K562 (cell line): ENCODE measurements around the gene CTSH. TPM values are rescaled to one million over a fixed set of nuclear protein-coding genes. Genes with fewer than 3 reads are reported as not detected.
A peak's percentile ranks its signal among the peaks of the same experiment; 100 is the strongest.

Source experiments
- ATF1 ChIP-seq, 2 experiments: fragments of 450-650 bp in 1 of 2; IDR thresholded peaks; 2 replicates each; pipeline ENCODE4 v1.6.1; 2016; ENCODE audit warnings: missing compliant biosample characterization in 1 of 2, missing genetic modification characterization in 1 of 2
- CBX3 ChIP-seq, 2 experiments: IDR thresholded peaks; 1 replicate in 1 of 2; 2 replicates in 1 of 2; pipeline ENCODE4 v1.6.1; 2012; ENCODE audit warnings: inconsistent platforms in 2 of 2, low read length in 2 of 2, borderline replicate concordance in 1 of 2, control low read depth in 1 of 2
- CEBPG ChIP-seq, 3 experiments: fragments of 200-800 bp in 1 of 3; sonication (Bioruptor generic) in 1 of 3; sonication (generic) in 1 of 3; formaldehyde crosslinking in 1 of 3; IDR thresholded peaks in 2 of 3; conservative IDR thresholded peaks in 1 of 3; 2 replicates each; pipeline versions ENCODE4 v1.6.1 to v1.8.0; 2016 to 2022; ENCODE audit warnings: missing compliant biosample characterization in 2 of 3, missing genetic modification characterization in 2 of 3, mild to moderate bottlenecking in 1 of 3, missing genetic modification reagents in 1 of 3
- DMBX1 ChIP-seq: fragments of 250-450 bp; sonication (Bioruptor Pico); IDR thresholded peaks from 2 replicates; pipeline ENCODE4 v1.8.0; 2022; ENCODE audit warnings: inconsistent platforms, mild to moderate bottlenecking, moderate library complexity, borderline replicate concordance
- DPF2 ChIP-seq: fragments of 450-650 bp; IDR thresholded peaks from 2 replicates; pipeline ENCODE4 v1.6.1; 2016
- E4F1 ChIP-seq: fragments of 250-450 bp; sonication (Bioruptor Pico); IDR thresholded peaks from 2 replicates; pipeline ENCODE4 v1.5.0; 2021; ENCODE audit warnings: mild to moderate bottlenecking, borderline replicate concordance
- ETS1 ChIP-seq: conservative IDR thresholded peaks from 2 replicates; pipeline ENCODE4 v1.6.1; 2011; ENCODE audit warnings: low read depth, mild to moderate bottlenecking, low read length; ENCODE audit not compliant: control insufficient read depth
- MBD2 ChIP-seq: sonication (generic); IDR thresholded peaks from 2 replicates; pipeline ENCODE4 v1.6.1; 2016; ENCODE audit warnings: low read depth, borderline replicate concordance
- NRF1 ChIP-seq, 2 experiments: fragments of 450-650 bp; IDR thresholded peaks in 1 of 2; conservative IDR thresholded peaks in 1 of 2; 2 replicates each; pipeline ENCODE4 v1.6.1; 2014; ENCODE audit warnings: mild to moderate bottlenecking in 2 of 2
- PCBP1 ChIP-seq: fragments of 200-400 bp; formaldehyde crosslinking; IDR thresholded peaks from 2 replicates; pipeline ENCODE4 v1.6.1; 2018; ENCODE audit warnings: mild to moderate bottlenecking, low read depth, low read length; ENCODE audit not compliant: poor library complexity, severe bottlenecking
- SMARCC2 ChIP-seq: fragments of 450-650 bp; IDR thresholded peaks from 2 replicates; pipeline ENCODE4 v1.6.1; 2017; ENCODE audit warnings: antibody characterized with exemption, moderate library complexity, mild to moderate bottlenecking, low read depth
- TBP ChIP-seq: optimal IDR thresholded peaks from 2 replicates; pipeline ENCODE3; 2011; ENCODE audit warnings: low read depth, low read length, improper control_type of control experiment
- TRIM28 ChIP-seq: fragments of 450-650 bp; IDR thresholded peaks from 2 replicates; pipeline ENCODE4 v1.6.1; 2017
- ZHX1 ChIP-seq: fragments of 150-350 bp; conservative IDR thresholded peaks from 2 replicates; pipeline ENCODE4 v1.6.1; 2014; ENCODE audit warnings: low read length
- ZNF146 ChIP-seq: IDR thresholded peaks from one replicate; pipeline ENCODE4 v1.6.1; 2018; ENCODE audit warnings: missing compliant biosample characterization; ENCODE audit not compliant: unreplicated experiment
- ZNF436 ChIP-seq: fragments of 250-450, 450-650 bp; sonication (Bioruptor Pico); formaldehyde crosslinking; IDR thresholded peaks from 2 replicates; pipeline ENCODE4 v1.7.0; 2020; ENCODE audit warnings: mild to moderate bottlenecking
- ZNF707 ChIP-seq: fragments of 250-450 bp; sonication (Bioruptor Pico); conservative IDR thresholded peaks from 2 replicates; pipeline ENCODE4 v1.8.0; 2022; ENCODE audit warnings: inconsistent platforms, mild to moderate bottlenecking, moderate library complexity
- polyA plus RNA-seq, 8 experiments: library from polyadenylated mRNA; depleted of rRNA in 4 of 8; stranded (reverse) in 5 of 8; unstranded in 3 of 8; fragments of >200 nt; fragmentation: Nextera tagmentation in 2 of 8; fragmentation: Illumina TruSeq in 1 of 8; extraction: Ambion mirVana in 2 of 8; extraction: Trizol in 1 of 8; gene quantifications; 2 replicates each; pipeline versions ENCODE4 v1.2.1 to v1.2.3, GENCODE V29; 2011 to 2014; ENCODE audit warnings: inconsistent platforms in 1 of 8, missing spikeins in 1 of 8
- total RNA-seq, 7 experiments: library from RNA; depleted of rRNA in 6 of 7; stranded (reverse); fragments of >200 nt in 6 of 7; fragmentation: Illumina TruSeq in 2 of 7; extraction: Trizol in 2 of 7; gene quantifications; 2 replicates each; pipeline versions ENCODE4 v1.2.1 to v1.2.3, GENCODE V29; 2011 to 2021; ENCODE audit warnings: low replicate concordance in 1 of 7

Gene CTSH
- total and polyA plus RNA-seq, 9 of the 15 experiments (the other 6 are each of a cell fraction or from before 2014, with no cell fraction given): 15.0 to 462 (median 173) TPM

DNA sequence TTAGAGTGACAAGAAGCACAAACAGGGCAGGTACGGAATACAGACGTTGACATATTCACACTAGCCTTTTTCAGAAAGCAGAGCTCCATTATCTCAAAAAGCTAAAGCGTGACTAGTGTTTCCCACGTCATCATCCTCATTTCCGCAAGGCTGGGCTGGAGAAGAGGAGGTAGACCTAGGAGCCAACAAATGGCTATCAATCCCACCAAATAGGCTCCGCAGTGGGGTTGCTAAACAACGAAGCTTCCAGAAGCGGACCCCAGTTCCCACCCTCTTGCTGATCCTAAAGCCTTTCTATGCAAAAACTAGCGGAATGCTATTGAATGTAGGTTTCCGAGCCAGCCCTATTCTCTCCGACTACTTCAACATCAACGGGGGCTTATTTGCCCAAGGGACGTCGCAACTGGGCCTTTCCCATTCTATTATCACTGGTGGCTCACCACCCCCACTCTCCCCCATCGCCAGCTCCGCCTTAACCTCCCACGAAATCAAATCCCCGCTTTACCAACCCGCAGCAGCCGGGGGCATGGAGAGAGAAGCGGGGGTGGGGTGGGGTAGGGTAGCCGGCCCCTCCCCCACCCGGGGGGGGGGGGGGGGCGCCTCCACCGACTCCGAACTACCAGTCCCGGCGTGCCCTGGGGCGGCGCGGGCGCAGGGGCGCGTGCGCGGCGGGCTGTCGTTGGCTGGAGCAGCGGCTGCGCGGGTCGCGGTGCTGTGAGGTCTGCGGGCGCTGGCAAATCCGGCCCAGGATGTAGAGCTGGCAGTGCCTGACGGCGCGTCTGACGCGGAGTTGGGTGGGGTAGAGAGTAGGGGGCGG lies 72.5 kb downstream of the CTSH start, which contains the start of gene MORF4L1 (continued):
- TF ChIP-seq ZHX1 (no peak), TRIM28 (no peak), ZNF707 (CRISPR knock-in tag) (no peak), CEBPG (CRISPR knock-in tag; IDR thresholded peaks at IDR 0.05) (no peak), CEBPG (tag; conservative IDR thresholded peaks at IDR 0.05 in 1 of 2, IDR thresholded peaks at IDR 0.05 in 1 of 2) (no peak), ZNF146 (CRISPR knock-in tag) (no peak), ETS1 (peak; percentile 98), CBX3 (IDR thresholded peaks at IDR 0.05; ENCODE audit: borderline replicate concordance in 1 of 2, low read length in 2 of 2) (no peak), DMBX1 (0 out of 2 replicates have a peak, but pooled peaks have one; percentile 17), NRF1 (conservative IDR thresholded peaks at IDR 0.05 in 1 of 2, IDR thresholded peaks at IDR 0.05 in 1 of 2) (peak; percentile 86 to 87), ATF1 (CRISPR knock-in tag; IDR thresholded peaks at IDR 0.05) (peak; percentile 76), ATF1 (tag; IDR thresholded peaks at IDR 0.05) (peak; percentile 78), E4F1 (CRISPR knock-in tag) (no peak), ZNF436 (no peak), DPF2 (peak; percentile 59), PCBP1 (peak; percentile 93), MBD2 (peak; percentile 78; the same call in 1 of the 2 replicates), SMARCC2 (no peak), TBP (peak; percentile 82)
